ENCODE results near the gene UTP4. TPM values are rescaled to one million over a fixed set of nuclear protein-coding genes. Genes with fewer than 3 reads are reported as not detected.

The UTP4 gene
- total RNA-seq, 1 experiment from 2014 or later: 125 TPM

GRCh38 chr16:69093974-69094373 lies 38.5 kb upstream of the UTP4 start (continued):
- TF ChIP-seq REST (IDR thresholded peaks at IDR 0.05; ENCODE audit: low read depth) (no peak), ZNF274 (IDR thresholded peaks at IDR 0.05; ENCODE audit: low read depth, low read length) (no peak), EZH2 (IDR thresholded peaks at IDR 0.05) (no peak), MAX (IDR thresholded peaks at IDR 0.05) (no peak), CBX3 (IDR thresholded peaks at IDR 0.05; ENCODE audit: low read depth) (no peak), YY1 (IDR thresholded peaks at IDR 0.05; ENCODE audit: extremely low read depth, insufficient replicate concordance, low read depth, low read length) (no peak)

- no peak for TF ChIP-seq MAX (IDR thresholded peaks at IDR 0.05)
- TF ChIP-seq RAD21 (IDR thresholded peaks at IDR 0.05; ENCODE audit: low read depth): no peak
- TF ChIP-seq YY1 (IDR thresholded peaks at IDR 0.05; ENCODE audit: extremely low read depth, insufficient replicate concordance, low read depth, low read length): no peak
- no peak for TF ChIP-seq CEBPB (IDR thresholded peaks at IDR 0.05; ENCODE audit: low read depth)
- no peak for TF ChIP-seq CTCF (IDR thresholded peaks at IDR 0.05 in 2 of 3, conservative IDR thresholded peaks at IDR 0.05 in 1 of 3; ENCODE audit: borderline replicate concordance in 1 of 3, insufficient read depth in 1 of 3, low read depth in 2 of 3, low read length in 2 of 3)
- TF ChIP-seq POLR2AphosphoS5 (IDR thresholded peaks at IDR 0.05; ENCODE audit: low read depth, low read length): no peak
- no peak for TF ChIP-seq SP1 (IDR thresholded peaks at IDR 0.05; ENCODE audit: low read depth)
- TF ChIP-seq EGR1 (IDR thresholded peaks at IDR 0.05; ENCODE audit: low read depth): no peak
- TF ChIP-seq ZNF274 (IDR thresholded peaks at IDR 0.05; ENCODE audit: low read depth, low read length): no peak
- no peak for TF ChIP-seq FOSL1 (IDR thresholded peaks at IDR 0.05; ENCODE audit: low read depth)
- TF ChIP-seq REST (IDR thresholded peaks at IDR 0.05; ENCODE audit: low read depth): no peak
- TF ChIP-seq JUND (IDR thresholded peaks at IDR 0.05): no peak
- POLR2A ChIA-PET: interaction anchor here (1.9 kb wide), 1 partner anchor 21 kb away, joined by 10 read pairs; no protein-coding TSS in a partner anchor
- intact Hi-C loops (cut with micrococcal nuclease): no loop called here
These were observed 37.9 kb upstream of the UTP4 start for GRCh38 chr16:69094501-69094900.

More at GRCh38 chr16:69094501-69094900, 37.9 kb upstream of the UTP4 start:
- BruUV-seq (replicated peaks): no TSS peak
- RAD21 ChIA-PET (ENCODE audit: low non-redundant PET in 1 of 2, low total read pairs in 2 of 2, uncharacterized antibody in 2 of 2, unreplicated experiment in 2 of 2): no interaction called here
- no peak overlapping the region for H2AFZ ChIP-seq (ENCODE audit: low read depth, low read length, poor library complexity, severe bottlenecking)
- no peak for DNase-seq (ENCODE audit: low read depth, low spot score)
- no peaks in the 10 kb centered on the region for H3K79me2 ChIP-seq (ENCODE audit: insufficient read depth, low read length)
- no peaks in the 10 kb centered on the region for H3K9me2 ChIP-seq (ENCODE audit: insufficient read depth)
- no peak overlapping the region for H3K4me2 ChIP-seq (ENCODE audit: low read length)
- no peaks in the 10 kb centered on the region for H4K20me1 ChIP-seq (ENCODE audit: insufficient read depth)
- peaks cover 9 to 26% of the 10 kb centered on the region in 2 experiments; a peak in 3 of 4 replicates for H3K4me1 ChIP-seq (ENCODE audit: control insufficient read depth in 1 of 2, insufficient read depth in 2 of 2, low read length in 2 of 2)
- H3K9ac ChIP-seq (ENCODE audit: low read length): no peak overlapping the region
- H3K9me3 ChIP-seq (ENCODE audit: control insufficient read depth in 1 of 2, insufficient read depth in 1 of 2, low read depth in 1 of 2, low read length in 2 of 2): no peaks in the 10 kb centered on the region
- no peak for ATAC-seq
- no peaks in the 10 kb centered on the region for H3K27me3 ChIP-seq (ENCODE audit: insufficient read depth, low read length)
- no peak overlapping the region for H3K27ac ChIP-seq (ENCODE audit: low read depth, low read length)
- H3K4me3 ChIP-seq (replicated peaks in 1 of 2; ENCODE audit: low read depth in 1 of 2, low read length in 2 of 2): no peak overlapping the region
- H3K36me3 ChIP-seq (ENCODE audit: control insufficient read depth in 1 of 2, insufficient read depth in 2 of 2, low read length in 2 of 2): no peaks in the 10 kb centered on the region
- CTCF ChIA-PET: interaction anchor here (0.8 kb wide), 1 partner anchor 9 kb away, joined by 3 read pairs; no protein-coding TSS in a partner anchor

Data from HCT116 (cell line).